Muscle of back (tissue), 11 donors: ENCODE measurements around the gene CFAP74. TPM values are rescaled to one million over a fixed set of nuclear protein-coding genes. Genes with fewer than 3 reads are reported as not detected.
A peak's percentile ranks its signal among the peaks of the same experiment; 100 is the strongest.
"Not testable (repeated sequence)": the region's sequence is repeated elsewhere in the genome, so short reads cannot be mapped to it uniquely, and the experiment has no call there.

Experiments
- DNase-seq, 3 donors: peaks; one replicate each; pipeline versions ENCODE4 v3.0.0 to v3.0.0-alpha.2; 2013
- polyA plus RNA-seq, 10 donors: library from polyadenylated mRNA; unstranded; fragments of 120-200 nt; gene quantifications; one replicate each; pipeline ENCODE4 v1.2.1, GENCODE V29; 2013; ENCODE audit not compliant: insufficient read length in 10 of 10

The CFAP74 gene
- polyA plus RNA-seq, 10 donors, result 0.05 to 0.36 (median 0.15) TPM; not detected in 1

- no peak for DNase-seq
Measured at GRCh38 chr1:1899266-1899966, 104.2 kb downstream of the CFAP74 start.

GRCh38 chr1:1898246-1898933 is 105.2 kb downstream of the CFAP74 start:
- DNase-seq, result no peak

GRCh38 chr1:1895456-1896336 is 107.9 kb downstream of the CFAP74 start:
- DNase-seq, result no peak

GRCh38 chr1:1895060-1895418 is 108.5 kb downstream of the CFAP74 start:
- DNase-seq, result no peak

- DNase-seq, result no peak
Measured at GRCh38 chr1:1894354-1895059, 109.1 kb downstream of the CFAP74 start.

GRCh38 chr1:1893997-1894353 is 109.6 kb downstream of the CFAP74 start:
- DNase-seq, result no peak

- DNase-seq, result no peak
Measured at GRCh38 chr1:1893291-1893985, 110.1 kb downstream of the CFAP74 start.

- no peak for DNase-seq
Measured at GRCh38 chr1:1892763-1893120, 110.8 kb downstream of the CFAP74 start.

GRCh38 chr1:1892079-1892762 is 111.4 kb downstream of the CFAP74 start:
- no peak for DNase-seq

GRCh38 chr1:1891349-1892078 is 112.1 kb downstream of the CFAP74 start:
- DNase-seq, result peak; percentile 45 to 85 (median 57)

- peak; percentile 94 to 98 (median 97) for DNase-seq
Measured at GRCh38 chr1:1890506-1891348, 112.9 kb downstream of the CFAP74 start, which contains the start of gene GNB1. GNB1 (minus strand) TSS chr1:1891087; CDS start chr1:1825453, 65,634 bp downstream.

GRCh38 chr1:1889847-1890505 is 113.6 kb downstream of the CFAP74 start:
- peak in 2 of 3 donors; percentile 51 to 80 for DNase-seq

- DNase-seq, result no peak
Measured at GRCh38 chr1:1889090-1889750, 114.4 kb downstream of the CFAP74 start.

- DNase-seq, result not testable (repeated sequence)
Measured at GRCh38 chr1:1883890-1884289, 119.7 kb downstream of the CFAP74 start.

- no peak for DNase-seq
Measured at GRCh38 chr1:1883092-1883873, 120.3 kb downstream of the CFAP74 start.

- no peak for DNase-seq
Measured at GRCh38 chr1:1881727-1882126, 121.9 kb downstream of the CFAP74 start.
